K562 (cell line): ENCODE measurements around the gene OTOG. TPM values are rescaled to one million over a fixed set of nuclear protein-coding genes. Genes with fewer than 3 reads are reported as not detected.

Source experiments
- ATAC-seq: fragments of 200-7000 bp; cut with Tn5 transposase; 3 replicates; pipeline ENCODE4 v1.9.1; 2020; ENCODE audit warnings: moderate library complexity
- BruUV-seq: library from RNA; stranded (reverse); fragments of 400-500 nt; replicated peaks from 2 replicates; lab custom pipeline; 2021; lab: Mats Ljungman, UMichigan
- CTCF ChIA-PET: fragments of 300-600 bp; formaldehyde crosslinking; extraction: SDS; loops from one replicate; lab custom pipeline; 2021; ENCODE audit warnings: low intra/inter-chr PET ratio; lab: Yijun Ruan, JAX
- POLR2A ChIA-PET: fragments of 300-600, 350-650 bp; sonication (Branson Sonifier 250); formaldehyde crosslinking; extraction: SDS; loops from one replicate; lab custom pipeline; 2021; ENCODE audit warnings: antibody characterized with exemption, inconsistent platforms; lab: Yijun Ruan, JAX
- DNase-seq, 4 experiments: peaks; one replicate each; pipeline versions ENCODE4 v3.0.0 to v3.0.0-alpha.2; 2011 to 2018; ENCODE audit warnings: low spot score in 3 of 4, mixed read lengths in 3 of 4; ENCODE audit errors: extremely low read depth in 1 of 4
- FAIRE-seq: peaks from 2 replicates; lab custom pipeline; 2011; peaks lifted over from hg19 to GRCh38; lab: Jason Lieb, UNC
- H2AFZ ChIP-seq: 2 replicates; pipeline ENCODE4 v1.6.0; 2011; ENCODE audit warnings: low read depth, low read length, control low read depth, inconsistent platforms
- H3K27ac ChIP-seq: fragments of 200-600 bp; 3 replicates; pipeline ENCODE4 v1.8.0; 2011; ENCODE audit warnings: low read depth, mild to moderate bottlenecking, control low read depth, inconsistent platforms, low read length, moderate library complexity, mixed read lengths; ENCODE audit errors: extremely low read depth
- H3K27me3 ChIP-seq, 2 experiments: fragments of 300-600 bp in 1 of 2; 2 replicates in 1 of 2; 3 replicates in 1 of 2; pipeline versions ENCODE4 v1.6.0 to v1.8.0; 2011; ENCODE audit warnings: inconsistent platforms in 2 of 2, low read length in 2 of 2, mild to moderate bottlenecking in 1 of 2, mixed read lengths in 1 of 2, moderate library complexity in 1 of 2; ENCODE audit not compliant: control insufficient read depth in 2 of 2, insufficient read depth in 2 of 2
- H3K36me3 ChIP-seq: fragments of 300-600 bp; 3 replicates; pipeline ENCODE4 v1.8.0; 2011; ENCODE audit warnings: mild to moderate bottlenecking, low read length, inconsistent platforms; ENCODE audit not compliant: control insufficient read depth, insufficient read depth
- H3K4me1 ChIP-seq, 2 experiments: fragments of 200-600 bp in 1 of 2; replicated peaks in 1 of 2; 2 replicates in 1 of 2; 3 replicates in 1 of 2; pipeline versions ENCODE4 v1.5.1 to v1.8.0; 2011; ENCODE audit warnings: inconsistent platforms in 2 of 2, low read length in 2 of 2, mild to moderate bottlenecking in 1 of 2, mixed read lengths in 1 of 2, moderate library complexity in 1 of 2; ENCODE audit not compliant: control insufficient read depth in 2 of 2, insufficient read depth in 2 of 2
- H3K4me2 ChIP-seq: 2 replicates; pipeline ENCODE4 v1.6.1; 2011; ENCODE audit warnings: low read length, control low read depth, inconsistent platforms, mixed read lengths; ENCODE audit not compliant: insufficient read depth
- H3K4me3 ChIP-seq: fragments of 200-600 bp; sonication (generic), shearing (Covaris generic); 2 replicates; pipeline ENCODE4 v1.5.1; 2016; ENCODE audit warnings: control low read depth, inconsistent platforms
- H3K79me2 ChIP-seq: fragments of 200-600 bp; 3 replicates; pipeline ENCODE4 v1.8.0; 2011; ENCODE audit warnings: low read length, inconsistent platforms; ENCODE audit not compliant: control insufficient read depth, insufficient read depth
- H3K9ac ChIP-seq, 2 experiments: 2 replicates each; pipeline versions ENCODE4 v1.6.0 to v1.6.1; 2011; ENCODE audit warnings: low read depth in 2 of 2, low read length in 2 of 2, control low read depth in 1 of 2, inconsistent platforms in 1 of 2, mild to moderate bottlenecking in 1 of 2, mixed read lengths in 1 of 2; ENCODE audit not compliant: insufficient read depth in 1 of 2
- H3K9me1 ChIP-seq: one replicate; pipeline ENCODE4 v1.6.0; 2011; ENCODE audit warnings: inconsistent platforms, mild to moderate bottlenecking, low read length, moderate library complexity; ENCODE audit not compliant: control insufficient read depth, insufficient read depth
- H3K9me3 ChIP-seq: replicated peaks from 2 replicates; pipeline ENCODE4 v1.5.1; 2011; ENCODE audit warnings: low read depth, low read length, inconsistent platforms; ENCODE audit not compliant: control insufficient read depth, insufficient read depth
- H4K20me1 ChIP-seq: replicated peaks from 2 replicates; pipeline ENCODE4 v1.6.1; 2011; ENCODE audit warnings: low read length, inconsistent platforms, mixed read lengths; ENCODE audit not compliant: control insufficient read depth, insufficient read depth
- BRD9 ChIP-seq: fragments of 450-650 bp; IDR thresholded peaks from 2 replicates; pipeline ENCODE4 v1.6.1; 2018; ENCODE audit warnings: low read depth; ENCODE audit not compliant: partially characterized antibody
- CBFA2T2 ChIP-seq: fragments of 450-650 bp; conservative IDR thresholded peaks from 2 replicates; pipeline ENCODE4 v1.6.1; 2017; ENCODE audit warnings: mild to moderate bottlenecking
- GABPB2 ChIP-seq: fragments of 250-450 bp; sonication (Bioruptor Pico); conservative IDR thresholded peaks from 2 replicates; pipeline ENCODE4 v1.5.1; 2021; ENCODE audit warnings: mild to moderate bottlenecking
- HCFC1 ChIP-seq: IDR thresholded peaks from 2 replicates; pipeline ENCODE4 v1.6.1; 2012; ENCODE audit warnings: low read depth, low read length, improper control_type of control experiment
- PML ChIP-seq: IDR thresholded peaks from 2 replicates; pipeline ENCODE4 v1.6.1; 2012; ENCODE audit warnings: low read length, inconsistent platforms
- POLR2H ChIP-seq: IDR thresholded peaks from 2 replicates; pipeline ENCODE4 v1.6.1; 2016; ENCODE audit warnings: missing genetic modification characterization, low read depth, mild to moderate bottlenecking, control low read depth, missing compliant biosample characterization, moderate library complexity
- SMAD2 ChIP-seq: fragments of 150-350 bp; IDR thresholded peaks from 2 replicates; pipeline ENCODE4 v1.6.1; 2014; ENCODE audit warnings: low read depth, mild to moderate bottlenecking, low read length
- SRF ChIP-seq, 2 experiments: fragments of 250-450, 450-650 bp in 1 of 2; sonication (Bioruptor Pico) in 1 of 2; sonication (generic) in 1 of 2; formaldehyde crosslinking; IDR thresholded peaks; 2 replicates each; pipeline versions ENCODE4 v1.5.0 to v1.5.1; 2020 to 2022; ENCODE audit warnings: mild to moderate bottlenecking in 1 of 2, missing genetic modification reagents in 1 of 2
- SRSF9 ChIP-seq: fragments of 200-400 bp; formaldehyde crosslinking; IDR thresholded peaks from 2 replicates; pipeline ENCODE4 v1.6.1; 2017; ENCODE audit warnings: low read depth, low read length, borderline replicate concordance
- WHSC1 ChIP-seq: IDR thresholded peaks from one replicate; pipeline ENCODE4 v1.6.1; 2012; ENCODE audit warnings: low read length, control low read depth, inconsistent platforms
- ZSCAN29 ChIP-seq: fragments of 450-650 bp; IDR thresholded peaks from 2 replicates; pipeline ENCODE4 v1.6.1; 2017
- WGBS: fragments of 100-300 bp; shearing (Covaris generic); methylation state at CpG from one replicate; pipeline ENCODE4 v1.1.6; 2016; ENCODE audit warnings: low coverage, mixed read lengths; ENCODE audit not compliant: insufficient coverage; ENCODE audit errors: missing lambda C conversion rate; 5-methylcytosine and 5-hydroxymethylcytosine counted together
- in situ Hi-C: fragments of 300-500 bp; cut with MboI; formaldehyde crosslinking; loops from 4 replicates; pipeline ENCODE4 v1.15.0; 2018; ENCODE audit warnings: inconsistent platforms, mixed read lengths
- intact Hi-C: fragments of 100-400 bp; cut with micrococcal nuclease; formaldehyde crosslinking; loops from 2 replicates; pipeline ENCODE4 v1.14.2; 2022
- polyA plus RNA-seq, 8 experiments: library from polyadenylated mRNA; depleted of rRNA in 4 of 8; stranded (reverse) in 5 of 8; unstranded in 3 of 8; fragments of >200 nt; fragmentation: Nextera tagmentation in 2 of 8; fragmentation: Illumina TruSeq in 1 of 8; extraction: Ambion mirVana in 2 of 8; extraction: Trizol in 1 of 8; gene quantifications; 2 replicates each; pipeline versions ENCODE4 v1.2.1 to v1.2.3, GENCODE V29; 2011 to 2014; ENCODE audit warnings: inconsistent platforms in 1 of 8, missing spikeins in 1 of 8
- total RNA-seq, 7 experiments: library from RNA; depleted of rRNA in 6 of 7; stranded (reverse); fragments of >200 nt in 6 of 7; fragmentation: Illumina TruSeq in 2 of 7; extraction: Trizol in 2 of 7; gene quantifications; 2 replicates each; pipeline versions ENCODE4 v1.2.1 to v1.2.3, GENCODE V29; 2011 to 2021; ENCODE audit warnings: low replicate concordance in 1 of 7
- TF ChIP-seq, protein P1 (sequence below): fragments of 450-650 bp; IDR thresholded peaks from 2 replicates; pipeline ENCODE4 v1.6.1; 2016; ENCODE audit warnings: low read depth, mild to moderate bottlenecking, moderate library complexity
- TF ChIP-seq, protein P2 (sequence below): fragments of 250-450 bp; sonication (Bioruptor Pico); IDR thresholded peaks from 2 replicates; pipeline ENCODE4 v1.8.0; 2021; ENCODE audit warnings: moderate library complexity, mild to moderate bottlenecking, inconsistent platforms

The OTOG gene
- total and polyA plus RNA-seq, 9 of the 15 experiments (the other 6 are each of a cell fraction or from before 2014, with no cell fraction given), result not detected

GRCh38 chr11:17542249-17542648, 4.8 kb upstream of the OTOG start:
- TF ChIP-seq PML (no peak), ZSCAN29 (no peak), CBFA2T2 (no peak), HCFC1 (no peak), SMAD2 (no peak), SRF (CRISPR knock-in tag; IDR thresholded peaks at IDR 0.05) (no peak), WHSC1 (no peak), BRD9 (no peak), SRSF9 (no peak), POLR2H (no peak), GABPB2 (CRISPR knock-in tag) (no peak)
- TF ChIP-seq, protein P1, sequence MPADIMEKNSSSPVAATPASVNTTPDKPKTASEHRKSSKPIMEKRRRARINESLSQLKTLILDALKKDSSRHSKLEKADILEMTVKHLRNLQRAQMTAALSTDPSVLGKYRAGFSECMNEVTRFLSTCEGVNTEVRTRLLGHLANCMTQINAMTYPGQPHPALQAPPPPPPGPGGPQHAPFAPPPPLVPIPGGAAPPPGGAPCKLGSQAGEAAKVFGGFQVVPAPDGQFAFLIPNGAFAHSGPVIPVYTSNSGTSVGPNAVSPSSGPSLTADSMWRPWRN, result no peak
- TF ChIP-seq, protein P2, sequence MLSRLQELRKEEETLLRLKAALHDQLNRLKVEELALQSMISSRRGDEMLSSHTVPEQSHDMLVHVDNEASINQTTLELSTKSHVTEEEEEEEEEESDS (CRISPR knock-in tag), result no peak
- TF ChIP-seq, all 486 proteins: peak for 0
- H3K9ac ChIP-seq, result no peak overlapping the region
- H3K4me1 ChIP-seq, result peaks cover 0 to 17% of the 10 kb centered on the region in 2 experiments; a peak in 2 of 5 replicates
- no peaks in the 10 kb centered on the region for H3K36me3 ChIP-seq
- H3K4me3 ChIP-seq, result no peak overlapping the region
- 0% methylated on average over 4 of the region's 4 CpGs for WGBS
- no peak overlapping the region for H2AFZ ChIP-seq
- no peak overlapping the region for H3K27ac ChIP-seq
- POLR2A ChIA-PET, result interaction anchor here (0.6 to 2.0 kb wide), 5 partner anchors 12 to 29 kb away, joined by 3 to 5 read pairs (median 4); no protein-coding TSS in a partner anchor
- ATAC-seq (no peak), DNase-seq (no peak), FAIRE-seq (no peak)
- peaks cover 10 to 51% of the 10 kb centered on the region in 2 experiments; a peak in 3 of 5 replicates for H3K27me3 ChIP-seq
- H4K20me1 ChIP-seq, result no peaks in the 10 kb centered on the region; the same call in 1 of the 2 replicates
- no TSS peak for BruUV-seq
- in situ Hi-C loops, result no loop called here
- H3K79me2 ChIP-seq, result no peaks in the 10 kb centered on the region
- CTCF ChIA-PET, result no interaction called here
- no peaks in the 10 kb centered on the region for H3K9me3 ChIP-seq
- intact Hi-C loops, result no loop called here
- H3K9me1 ChIP-seq, result no peaks in the 10 kb centered on the region
- no peak overlapping the region for H3K4me2 ChIP-seq
